HG02870 (cell line): Measurements from ENCODE around the gene MAGI3.
"Not testable (repeated sequence)": the region's sequence is repeated elsewhere in the genome, so short reads cannot be mapped to it uniquely, and the experiment has no call there.

Source experiments
- ATAC-seq: cut with Tn5 transposase; IDR thresholded peaks from one replicate; pipeline ENCODE4 v1.9.1; 2021; ENCODE audit warnings: mild to moderate bottlenecking, moderate library complexity; ENCODE audit not compliant: unreplicated experiment

The MAGI3 gene

GRCh38 chr1:113396585-113396984, 6.3 kb downstream of the MAGI3 start:
- ATAC-seq: no peak

GRCh38 chr1:113399062-113399583, 8.8 kb downstream of the MAGI3 start:
- ATAC-seq: no peak

- no peak for ATAC-seq
These were observed 10.8 kb downstream of the MAGI3 start for GRCh38 chr1:113401067-113401466.

GRCh38 chr1:113401728-113402127, 11.4 kb downstream of the MAGI3 start:
- ATAC-seq: no peak

GRCh38 chr1:113403065-113403464, 12.8 kb downstream of the MAGI3 start:
- no peak for ATAC-seq

GRCh38 chr1:113405573-113405972, 15.3 kb downstream of the MAGI3 start:
- no peak for ATAC-seq

- not testable (repeated sequence) for ATAC-seq
These were observed 15.8 kb downstream of the MAGI3 start for GRCh38 chr1:113406149-113406548.

GRCh38 chr1:113409363-113409762, 19.0 kb downstream of the MAGI3 start:
- no peak for ATAC-seq

GRCh38 chr1:113412020-113412419, 21.7 kb downstream of the MAGI3 start:
- not testable (repeated sequence) for ATAC-seq

GRCh38 chr1:113415310-113416070, 25.2 kb downstream of the MAGI3 start:
- ATAC-seq: no peak

- ATAC-seq: not testable (repeated sequence)
These were observed 25.8 kb downstream of the MAGI3 start for GRCh38 chr1:113416071-113416470.

GRCh38 chr1:113416496-113416895, 26.2 kb downstream of the MAGI3 start:
- no peak for ATAC-seq

GRCh38 chr1:113422315-113423068, 32.2 kb downstream of the MAGI3 start:
- ATAC-seq: no peak

GRCh38 chr1:113423826-113424225, 33.5 kb downstream of the MAGI3 start:
- ATAC-seq: no peak

GRCh38 chr1:113429461-113430153, 39.3 kb downstream of the MAGI3 start:
- no peak for ATAC-seq

GRCh38 chr1:113433184-113433583, 42.9 kb downstream of the MAGI3 start:
- no peak for ATAC-seq

GRCh38 chr1:113434081-113434873, 44.0 kb downstream of the MAGI3 start:
- no peak for ATAC-seq

GRCh38 chr1:113434874-113435175, 44.5 kb downstream of the MAGI3 start:
- no peak for ATAC-seq

GRCh38 chr1:113437554-113438341, 47.4 kb downstream of the MAGI3 start:
- no peak for ATAC-seq
